ENCODE data around the gene ZNF655.
A peak's percentile ranks its signal among the peaks of the same experiment; 100 is the strongest.

ZNF655 gene

GRCh38 chr7:99607548-99607947 lies 49.1 kb downstream of the ZNF655 start:
- no peak for DNase-seq

GRCh38 chr7:99614495-99614894 lies 56.1 kb downstream of the ZNF655 start:
- DNase-seq = no peak

GRCh38 chr7:99615989-99616358 lies 57.5 kb downstream of the ZNF655 start:
- DNase-seq = no peak

- DNase-seq = peak; percentile 93
Observed at GRCh38 chr7:99616359-99617191, 58.1 kb downstream of the ZNF655 start, which contains the start of gene ZSCAN25. ZSCAN25 (plus strand) TSS chr7:99616946; CDS start chr7:99619607, 2,661 bp downstream.

- no peak for DNase-seq
Observed at GRCh38 chr7:99617192-99617781, 58.8 kb downstream of the ZNF655 start.

- DNase-seq = no peak
Observed at GRCh38 chr7:99618726-99619125, 60.3 kb downstream of the ZNF655 start.

- DNase-seq = no peak
Observed at GRCh38 chr7:99619571-99620130, 61.2 kb downstream of the ZNF655 start.

- no peak for DNase-seq
Observed at GRCh38 chr7:99621271-99621670, 62.8 kb downstream of the ZNF655 start.

- DNase-seq = no peak
Observed at GRCh38 chr7:99622596-99622995, 64.2 kb downstream of the ZNF655 start.

- DNase-seq = no peak
Observed at GRCh38 chr7:99623091-99623693, 64.8 kb downstream of the ZNF655 start.

- DNase-seq = no peak
Observed at GRCh38 chr7:99623702-99624447, 65.4 kb downstream of the ZNF655 start.

- DNase-seq = no peak
Observed at GRCh38 chr7:99624484-99624883, 66.0 kb downstream of the ZNF655 start.

GRCh38 chr7:99625321-99625720 lies 66.9 kb downstream of the ZNF655 start:
- DNase-seq = no peak

- no peak for DNase-seq
Observed at GRCh38 chr7:99625961-99626360, 67.5 kb downstream of the ZNF655 start.
